Stimulated activated CD4-positive, alpha-beta T cell treated with anti-CD3 and anti-CD28 coated beads, Interleukin-2, amount 100 ng/mL, for 48 hours (primary cell): Measurements from ENCODE around the gene SPTLC2.

Experiments used
- DNase-seq, 2 donors: peaks; one replicate each; pipeline ENCODE4 v3.0.0-alpha.2; 2020

Gene SPTLC2

DNA sequence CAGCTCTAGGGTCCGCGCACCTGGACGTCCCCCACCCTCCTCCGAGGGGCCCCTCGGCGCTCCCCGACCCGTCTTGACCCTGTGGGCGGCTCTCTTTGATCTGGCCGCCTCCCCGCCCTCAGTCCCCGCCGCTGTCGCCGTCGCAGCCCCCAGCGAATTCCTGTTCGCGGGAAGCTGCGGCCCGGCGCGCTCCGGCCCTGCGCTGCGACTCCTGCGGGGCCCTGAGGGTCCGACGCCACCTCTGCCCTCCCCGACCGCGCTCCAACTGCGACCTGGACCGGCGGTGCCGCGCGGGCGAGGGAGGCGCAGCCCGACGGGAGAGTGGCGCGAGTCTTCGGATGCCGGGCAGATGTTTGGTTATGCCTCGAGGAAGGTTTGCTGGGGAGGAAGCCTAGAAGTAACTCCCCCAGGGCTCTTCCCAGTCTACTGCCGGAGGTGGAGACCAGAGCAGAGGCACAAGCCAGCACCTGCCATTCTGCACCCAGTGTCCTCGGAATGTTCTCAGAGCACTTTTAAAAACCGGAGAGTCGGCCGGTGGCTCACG is 117.4 kb downstream of the SPTLC2 start:
- DNase-seq, result no peak

DNA sequence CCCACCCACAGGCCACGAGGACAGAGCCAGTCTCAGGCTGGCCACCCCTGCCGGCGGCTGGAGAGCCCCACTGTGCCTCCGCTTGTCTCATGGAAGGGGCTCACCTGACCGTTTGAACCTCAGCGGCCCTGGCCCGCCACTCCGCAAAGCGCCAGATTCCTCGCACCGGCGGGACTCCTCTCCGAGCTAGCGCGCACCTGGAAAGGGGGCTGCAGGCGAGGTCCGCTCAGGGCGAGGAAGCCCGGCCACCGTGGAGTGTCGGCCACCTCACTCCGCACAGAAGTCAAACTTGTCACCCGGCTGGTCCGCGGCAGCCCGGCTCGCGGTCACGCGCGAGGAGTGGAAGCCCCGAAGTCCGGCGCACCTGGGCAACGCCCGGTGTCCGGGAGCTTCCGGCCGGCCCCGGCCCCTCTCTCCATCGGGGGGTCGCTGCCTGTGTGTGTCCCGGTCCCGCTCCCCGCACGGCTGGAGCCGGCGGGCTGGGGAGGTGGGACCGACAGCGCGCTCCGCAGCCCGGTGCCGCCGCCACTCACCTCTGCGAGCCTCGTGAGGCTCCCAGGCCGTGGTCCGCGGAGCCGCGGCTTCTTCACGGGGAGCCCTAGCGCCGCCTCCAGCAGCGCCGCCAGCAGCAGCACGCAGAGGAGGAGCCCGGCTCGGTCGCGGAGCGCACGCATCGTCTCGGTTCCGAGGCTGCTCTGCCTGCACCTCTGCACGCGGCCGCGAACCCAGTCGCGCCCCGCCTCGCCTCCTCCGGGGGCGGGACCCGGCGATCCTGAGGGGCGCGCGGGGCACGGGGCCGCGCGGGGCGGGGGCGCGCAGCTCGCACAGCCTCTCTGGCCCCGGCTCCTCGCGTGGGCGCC is 118.1 kb downstream of the SPTLC2 start, which contains the start of gene ISM2:
ISM2 (minus strand) TSS at position 697 of the 860 bp plus-strand sequence; CDS start at position 674, 23 bp downstream.
- peak; percentile 26 to 36 for DNase-seq

DNA sequence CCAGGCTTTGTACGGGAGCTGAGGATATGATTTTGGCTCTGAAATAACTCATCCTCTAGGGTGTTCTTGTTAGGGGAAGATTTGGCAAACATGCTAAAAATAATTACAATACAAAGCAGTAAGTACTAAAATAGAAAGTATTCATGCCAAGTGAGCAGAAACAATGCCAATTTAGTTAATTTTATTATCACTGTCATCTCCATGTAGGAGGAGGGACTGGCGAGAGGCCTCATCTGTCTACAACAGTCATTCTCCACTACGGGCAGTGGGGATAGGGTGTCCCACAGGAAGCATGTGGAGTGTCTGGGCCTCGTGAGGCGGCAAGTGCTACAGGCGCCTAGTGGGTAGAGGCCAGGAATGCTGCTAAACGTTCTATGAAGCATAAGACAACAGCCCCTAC is 121.1 kb downstream of the SPTLC2 start:
- no peak for DNase-seq

DNA sequence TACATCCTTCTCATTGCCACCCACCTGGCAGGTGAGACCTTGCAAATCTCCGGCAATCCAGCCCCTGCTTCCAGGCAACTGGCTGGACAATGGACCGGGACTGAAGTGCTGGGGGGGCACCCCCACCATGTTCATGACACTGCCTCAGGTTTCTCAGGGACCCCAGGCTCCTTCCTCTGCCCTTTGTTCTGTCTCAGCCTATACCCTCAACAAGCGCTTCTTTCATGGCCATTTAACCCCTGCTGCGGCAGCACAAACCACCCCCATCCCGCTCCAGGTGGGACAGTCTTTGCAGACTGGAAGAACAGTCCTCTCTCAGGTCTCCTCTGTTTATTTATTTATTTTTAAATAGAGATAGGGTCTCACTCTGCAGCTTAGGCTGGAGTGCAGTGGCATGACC is 125.4 kb downstream of the SPTLC2 start:
- DNase-seq, result no peak

DNA sequence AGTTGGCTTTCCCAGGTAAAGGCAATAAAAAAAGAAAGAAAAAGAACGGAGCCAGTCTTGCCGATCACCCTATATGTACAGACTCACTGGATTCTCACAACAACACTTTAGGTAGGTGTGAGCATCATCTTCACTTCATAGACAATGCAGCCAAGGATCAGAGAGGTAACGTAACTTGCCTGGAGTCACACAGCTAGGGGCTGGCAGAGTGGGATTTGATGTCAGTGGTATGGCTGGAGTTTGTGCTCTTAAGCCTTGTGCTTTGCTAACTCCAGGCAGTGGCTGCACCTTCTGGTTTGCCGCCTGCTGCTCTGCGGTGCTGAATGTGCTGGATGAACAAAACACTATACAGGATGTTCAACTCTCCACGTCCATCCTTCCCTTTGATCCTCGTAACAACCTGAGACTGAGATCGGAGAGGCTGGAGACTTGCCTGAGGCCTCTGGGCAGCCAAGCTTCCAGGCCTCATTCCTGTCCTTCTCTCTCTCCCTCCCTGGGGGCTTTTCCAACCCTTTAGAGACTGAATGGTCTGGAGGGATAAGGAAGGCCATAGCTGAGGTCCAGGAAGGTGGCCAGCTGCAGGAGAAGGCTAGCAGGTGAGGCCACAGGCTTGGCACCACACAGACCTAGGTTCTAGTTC is 126.0 kb downstream of the SPTLC2 start:
- no peak for DNase-seq

DNA sequence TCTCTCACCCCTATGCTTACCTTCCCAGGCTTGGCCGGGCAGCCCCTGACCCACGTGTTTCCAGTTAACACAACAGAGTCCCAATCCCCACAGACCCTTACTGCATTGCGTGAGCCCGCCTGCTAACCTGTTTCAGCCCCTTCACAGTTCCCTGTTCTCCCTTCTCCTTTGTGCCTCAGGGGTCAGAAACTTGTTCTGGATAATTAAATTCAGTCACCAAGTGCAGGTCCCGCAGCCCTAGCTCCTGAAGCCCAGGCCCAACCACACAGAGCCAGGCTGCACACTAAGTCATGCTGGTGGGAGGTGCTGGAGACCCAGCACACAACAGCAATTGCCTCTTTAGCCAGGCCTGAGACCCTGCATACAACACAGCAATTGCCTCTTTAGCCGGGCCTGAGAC is 127.4 kb downstream of the SPTLC2 start:
- DNase-seq, result no peak

DNA sequence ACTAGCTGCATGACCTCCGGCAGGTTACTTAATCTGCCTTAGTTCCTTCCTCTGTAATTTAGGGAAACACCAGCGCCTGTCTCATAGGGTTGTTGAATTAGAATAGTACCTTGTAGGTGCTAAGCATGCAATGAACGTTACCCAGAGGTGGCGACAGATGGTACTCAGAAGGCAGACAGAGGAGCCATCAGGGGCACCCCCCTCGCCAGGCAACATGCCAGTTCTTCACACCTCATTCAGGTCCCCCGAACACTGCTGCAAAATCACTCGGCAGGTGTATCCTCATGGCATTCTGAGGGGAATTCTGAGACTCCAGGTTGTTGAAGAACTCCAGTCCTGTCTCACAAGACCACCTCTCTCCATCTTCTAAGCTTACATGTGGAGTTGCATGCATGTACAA is 127.9 kb downstream of the SPTLC2 start:
- DNase-seq, result no peak

DNA sequence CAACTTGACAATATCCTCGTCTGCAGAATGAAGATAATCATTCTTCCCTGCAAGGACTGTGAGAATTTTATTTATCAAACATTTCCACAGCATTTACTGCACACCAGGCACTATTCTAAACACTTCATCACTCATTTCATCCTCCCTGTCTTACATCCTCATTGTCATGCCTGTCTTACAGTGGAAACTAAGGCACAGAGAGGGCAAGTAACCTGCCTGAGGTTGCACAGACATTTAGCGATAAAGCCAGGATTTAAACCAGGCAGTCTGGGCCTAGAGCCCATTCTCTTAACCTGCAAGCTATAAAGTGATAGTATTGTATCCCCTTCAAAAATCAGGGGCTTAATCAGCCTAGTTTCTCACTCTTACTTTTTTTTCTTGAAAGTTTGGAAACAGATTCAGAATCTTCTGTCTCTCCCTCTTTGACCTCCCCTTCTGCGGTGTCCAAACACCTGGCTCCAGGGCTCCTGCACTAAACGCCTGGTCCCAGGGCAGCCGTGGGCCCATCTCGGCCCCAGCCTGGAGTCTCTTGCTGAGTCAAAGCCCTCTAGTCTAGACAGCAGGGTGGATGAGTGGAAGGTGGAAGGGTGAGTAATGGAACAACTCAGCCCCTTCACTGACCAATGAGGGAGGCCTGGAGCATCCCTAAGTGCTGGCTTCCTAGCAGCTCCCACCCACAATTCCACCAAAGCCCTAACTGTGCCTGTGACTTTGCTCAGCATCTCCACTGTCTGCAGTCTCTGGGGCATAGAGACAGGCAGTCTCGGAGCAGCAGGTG is 130.3 kb downstream of the SPTLC2 start:
- DNase-seq, result no peak

DNA sequence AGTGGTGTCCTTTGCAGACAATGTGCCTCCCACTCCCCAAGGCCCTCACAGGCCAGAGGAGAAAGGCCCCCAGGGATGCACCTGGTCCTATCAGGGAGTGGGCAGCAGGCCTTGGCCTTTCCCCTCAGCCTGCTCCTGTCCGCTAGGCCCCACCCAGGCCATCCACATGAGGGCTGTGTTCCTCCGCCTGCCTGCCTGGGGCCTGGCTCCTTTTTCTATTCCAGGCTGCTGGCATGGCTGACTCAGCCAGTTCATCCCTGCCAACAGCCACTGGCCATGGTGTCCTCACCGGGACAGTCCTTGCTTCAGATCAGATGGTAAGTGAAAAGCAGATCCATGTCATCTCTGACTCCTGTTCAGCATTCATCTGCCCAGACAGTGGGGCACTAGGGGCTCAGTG is 131.2 kb downstream of the SPTLC2 start:
- no peak for DNase-seq

DNA sequence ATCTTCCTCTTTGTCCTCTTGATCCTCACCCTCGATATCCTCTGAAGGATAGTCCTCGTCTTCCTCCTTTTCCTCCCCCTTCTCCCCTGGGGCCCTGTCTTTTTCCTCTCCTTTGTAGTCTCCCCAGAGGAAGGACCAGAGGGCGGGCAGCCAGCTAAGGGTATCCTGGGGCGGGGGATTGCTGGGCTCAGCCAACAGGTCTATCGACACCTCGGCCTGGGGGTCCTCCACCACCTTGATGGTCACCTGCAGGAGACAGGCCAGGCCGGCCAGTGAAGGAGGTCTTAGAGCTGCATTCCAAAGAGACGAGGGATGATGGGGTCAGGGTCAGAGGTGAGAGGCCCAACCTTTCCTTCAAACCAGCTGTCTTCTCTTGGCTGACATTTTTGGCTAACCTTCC is 134.0 kb downstream of the SPTLC2 start:
- no peak for DNase-seq

DNA sequence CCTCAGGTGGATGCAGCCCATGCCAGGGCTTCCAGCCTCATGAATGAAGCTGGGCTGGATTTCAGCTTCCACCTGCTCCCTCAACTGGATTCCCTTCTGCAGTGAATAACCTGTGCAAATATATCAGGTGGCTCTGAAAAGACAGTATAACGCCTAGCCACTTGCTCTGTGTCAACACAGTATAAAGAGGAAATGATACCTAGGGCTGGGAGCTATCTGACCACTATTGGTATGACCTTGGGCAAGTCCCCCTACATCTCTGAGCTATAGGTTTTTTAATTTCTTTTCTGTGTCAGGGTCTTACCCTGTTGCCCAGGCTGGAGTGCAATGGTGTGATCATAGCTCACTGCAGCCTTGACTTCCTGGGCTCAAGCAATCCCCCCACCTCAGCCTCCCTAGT is 137.6 kb downstream of the SPTLC2 start:
- DNase-seq, result no peak

DNA sequence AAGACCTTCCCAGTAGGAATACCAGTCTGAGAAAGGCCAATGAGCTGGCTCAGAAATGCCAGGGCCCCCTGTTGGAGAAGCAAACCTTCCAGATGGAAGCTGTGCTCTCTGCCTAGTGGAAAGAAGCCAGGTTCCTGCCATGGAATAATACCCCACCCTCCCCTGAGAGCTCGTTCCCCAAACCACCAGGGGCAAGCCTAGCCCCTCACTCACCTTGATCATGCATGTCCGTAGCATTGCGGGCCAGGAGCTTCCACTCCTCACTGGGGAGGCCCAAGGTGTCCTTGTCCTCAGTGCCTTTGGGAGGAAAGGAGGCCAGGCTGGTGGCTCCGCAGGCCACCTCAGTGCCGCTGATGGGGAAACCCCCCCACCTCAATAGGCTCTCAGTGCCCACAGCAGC is 138.4 kb downstream of the SPTLC2 start:
- no peak for DNase-seq

DNA sequence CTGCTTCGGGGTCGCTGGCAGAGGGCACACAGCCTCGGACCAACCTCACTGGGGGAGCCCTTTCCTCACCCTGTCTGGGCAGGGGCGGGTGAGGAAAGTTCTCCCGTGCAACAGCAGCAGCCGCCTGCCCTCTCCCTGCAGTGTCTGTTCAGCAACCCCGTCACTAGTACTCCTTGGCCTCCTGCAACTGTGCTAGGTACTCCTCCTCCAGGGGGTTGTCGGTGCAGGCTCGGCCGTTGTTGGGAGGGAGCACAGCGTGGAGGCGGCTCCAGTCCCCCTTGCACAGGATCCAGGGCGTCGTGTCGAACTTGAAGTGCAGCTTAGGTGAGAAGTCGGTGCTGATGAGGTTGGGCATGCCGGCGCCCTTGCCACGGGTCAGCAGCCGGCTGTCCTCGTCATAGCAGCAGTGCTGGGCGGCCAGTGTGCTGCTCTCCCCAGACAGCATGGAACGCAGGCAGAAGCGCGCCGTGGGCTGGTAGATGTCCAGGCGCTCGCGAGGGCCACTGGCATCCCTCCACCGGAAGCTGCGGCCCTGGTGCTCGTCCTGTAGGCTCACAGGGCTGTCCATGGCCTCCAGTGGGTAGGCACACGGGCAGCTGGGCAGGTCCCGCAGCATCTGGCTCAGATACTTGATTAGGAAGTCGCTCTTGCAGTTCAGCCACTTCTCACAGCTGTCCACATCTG is 140.9 kb downstream of the SPTLC2 start:
- DNase-seq, result no peak

DNA sequence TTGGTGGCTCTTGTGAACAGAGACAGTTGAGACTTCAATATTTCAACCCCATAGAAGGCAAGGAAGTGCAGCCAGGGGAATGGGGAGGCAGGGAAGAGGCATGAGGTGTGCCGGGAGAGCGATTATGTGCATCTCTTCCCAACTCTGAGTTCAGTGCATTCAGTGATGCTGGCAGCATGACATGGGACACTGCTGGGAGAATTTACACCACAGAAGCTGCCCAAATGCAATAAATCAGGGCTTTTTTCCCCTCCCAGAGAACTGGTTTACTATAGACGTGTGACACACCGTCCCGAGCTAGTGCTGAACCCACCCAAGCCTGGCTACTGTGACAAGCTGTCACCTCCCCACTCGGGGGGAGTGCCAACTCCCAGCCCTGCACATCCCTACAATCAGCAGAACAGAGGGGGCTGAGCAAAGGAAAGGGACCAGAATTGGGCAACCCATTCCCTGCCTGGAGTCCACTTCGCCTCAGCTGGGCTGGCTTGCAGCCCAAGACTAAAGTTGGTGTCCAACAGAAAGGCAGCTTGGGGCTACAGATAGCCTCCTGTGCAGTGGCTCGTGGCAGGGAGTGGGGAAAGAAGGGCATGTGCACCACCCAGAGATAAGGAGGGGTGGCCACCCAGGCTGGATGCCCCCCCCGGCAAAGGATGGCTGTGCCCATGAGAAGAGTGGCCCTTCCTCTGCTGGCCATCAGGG is 141.8 kb downstream of the SPTLC2 start:
- no peak for DNase-seq

DNA sequence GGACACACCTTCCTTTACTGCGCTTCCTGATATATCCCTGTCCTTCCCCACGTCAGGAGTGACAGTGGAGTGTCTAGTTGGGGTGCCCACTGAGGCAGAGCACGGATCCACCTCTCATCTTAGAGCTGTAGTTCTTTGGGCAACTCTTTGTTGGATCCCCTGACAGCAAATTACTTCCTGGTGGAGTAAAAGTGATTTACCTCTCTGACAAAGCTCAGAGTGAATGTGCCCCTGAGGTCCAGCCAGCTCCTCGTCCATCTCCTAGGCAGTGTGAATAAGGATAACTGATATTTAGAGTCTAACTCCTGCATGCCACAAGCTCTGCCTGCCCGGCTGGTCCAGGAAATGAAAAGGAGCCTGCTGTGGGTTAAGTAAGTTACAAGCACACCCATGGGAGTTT is 142.5 kb downstream of the SPTLC2 start:
- DNase-seq, result no peak

DNA sequence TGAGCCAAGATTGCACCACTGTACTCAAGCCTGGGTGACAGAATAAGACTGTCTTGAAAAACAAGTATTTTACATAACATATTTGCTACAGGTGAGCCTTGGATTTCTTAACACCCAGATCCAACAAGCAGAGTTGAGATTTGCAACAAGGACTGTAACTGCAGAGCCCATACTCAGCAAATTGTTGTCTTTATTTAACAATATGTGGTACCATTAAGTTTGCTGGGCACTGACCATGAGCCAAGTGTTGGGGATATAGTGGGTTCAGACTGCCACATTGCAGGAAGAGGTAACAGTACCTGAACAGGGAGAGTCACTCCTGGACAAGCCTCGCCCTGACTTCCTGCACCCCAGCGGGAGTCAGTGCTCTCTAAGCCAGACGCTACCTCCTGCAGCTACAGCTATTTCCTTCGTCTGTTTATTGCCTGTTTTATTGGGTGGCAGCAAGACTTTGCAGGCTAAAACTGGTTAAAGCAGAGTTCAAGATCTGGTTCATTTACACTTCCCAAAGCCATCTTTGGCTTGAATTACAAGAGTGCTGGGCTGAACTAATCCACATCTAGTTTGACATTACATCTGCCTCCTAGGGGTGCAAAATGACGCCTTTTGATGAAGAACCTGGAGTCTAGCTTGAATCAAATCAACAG is 146.1 kb downstream of the SPTLC2 start:
- no peak for DNase-seq

DNA sequence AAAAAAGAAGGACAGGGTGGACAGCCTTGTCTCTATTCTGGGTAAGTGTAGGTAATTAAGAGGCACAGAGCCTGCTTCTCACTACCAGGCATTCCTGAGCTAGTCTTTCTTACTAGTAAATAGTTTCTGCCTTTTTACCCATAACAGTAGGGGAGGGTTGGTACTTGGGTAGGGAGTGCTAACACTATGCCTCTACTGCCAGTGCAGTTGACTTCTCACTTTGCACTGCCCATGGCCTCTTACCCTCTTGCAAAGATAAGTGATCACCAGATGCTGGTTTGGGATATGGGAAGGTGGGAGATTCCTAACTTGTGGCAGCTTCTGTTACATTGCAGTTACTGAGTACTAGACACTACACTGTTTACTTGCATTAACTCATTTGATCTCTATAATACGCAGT is 146.9 kb downstream of the SPTLC2 start:
- no peak for DNase-seq

DNA sequence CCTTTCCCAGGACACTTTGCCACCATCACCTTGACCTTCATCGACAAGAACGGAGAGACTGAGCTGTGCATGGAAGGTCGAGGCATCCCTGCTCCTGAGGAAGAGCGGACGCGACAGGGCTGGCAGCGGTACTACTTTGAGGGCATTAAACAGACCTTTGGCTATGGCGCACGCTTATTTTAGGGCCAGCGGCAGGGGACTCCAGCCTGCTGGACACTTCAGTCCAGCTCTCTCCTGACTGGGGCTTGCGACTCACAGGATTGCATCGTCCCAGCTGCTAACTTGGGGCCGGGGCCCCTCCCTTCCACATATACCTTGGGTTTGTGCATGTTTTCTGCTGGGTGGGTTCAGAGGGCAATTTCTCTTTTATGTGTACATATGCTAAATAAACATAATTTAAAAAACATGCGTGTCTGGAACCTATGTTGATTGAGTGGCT is 147.4 kb downstream of the SPTLC2 start:
- no peak for DNase-seq

DNA sequence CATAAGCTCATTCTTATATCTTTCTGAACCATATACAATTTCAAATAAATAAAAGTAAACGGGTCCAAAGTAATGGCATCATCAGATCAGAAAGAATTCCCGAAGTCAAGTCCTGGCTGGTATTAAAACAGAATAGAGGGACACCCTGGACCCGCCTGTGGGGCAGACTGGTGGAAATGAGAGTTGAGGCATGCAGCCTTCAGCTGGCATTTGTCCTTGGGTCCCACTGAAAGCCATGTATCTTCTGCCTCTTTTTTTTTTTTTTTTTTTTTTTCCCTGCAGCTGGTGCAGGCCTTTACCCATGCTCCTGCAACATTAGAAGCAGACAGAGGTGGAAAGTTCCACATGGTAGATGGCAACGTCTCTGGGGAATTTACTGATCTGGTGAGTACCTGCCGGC is 148.6 kb downstream of the SPTLC2 start:
- no peak for DNase-seq

DNA sequence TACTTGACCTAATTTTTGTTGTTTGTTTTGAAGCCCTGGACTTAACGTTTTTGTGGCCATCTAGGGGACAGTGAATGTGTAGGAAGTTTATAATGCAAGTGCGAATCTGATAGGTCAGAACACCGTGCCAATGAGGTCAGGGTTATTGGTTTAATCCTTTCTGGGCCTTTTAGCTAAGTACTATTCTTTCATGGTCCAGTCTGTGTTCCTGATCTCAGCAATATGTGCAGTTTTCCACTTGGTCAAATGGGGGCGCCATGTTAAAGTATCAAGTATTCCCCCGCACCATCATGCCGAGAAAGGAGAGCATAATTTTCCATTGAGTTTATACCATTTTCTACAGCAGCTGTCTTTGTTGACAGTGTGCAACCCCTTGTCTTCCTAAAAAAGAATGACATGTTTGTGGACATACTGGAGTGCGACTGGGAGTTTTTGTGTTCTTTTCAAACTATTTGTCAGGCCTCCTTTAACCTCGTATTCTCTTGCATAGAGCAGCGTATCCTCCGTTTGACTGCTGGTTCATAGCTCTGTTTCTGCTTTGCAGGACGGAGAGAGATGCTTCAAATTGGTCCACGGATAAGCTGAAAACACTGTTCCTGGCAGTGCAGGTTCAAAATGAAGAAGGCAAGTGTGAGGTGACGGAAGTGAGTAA is 157.2 kb downstream of the SPTLC2 start:
- DNase-seq, result peak; percentile 62 to 70
